Progenitor cell of endocrine pancreas (in vitro differentiated cells): ENCODE results near the gene CISD1. TPM values are rescaled to one million over a fixed set of nuclear protein-coding genes. Genes with fewer than 3 reads are reported as not detected.

ENCODE experiments used
- DNase-seq: peaks from one replicate; pipeline ENCODE4 v3.0.0; 2021; ENCODE audit warnings: low spot score; ENCODE audit not compliant: unreplicated experiment
- H3K27ac Mint-ChIP-seq: 2 replicates; pipeline ENCODE4 v1.8.0; 2021; ENCODE audit warnings: mild to moderate bottlenecking, moderate library complexity, mixed read lengths
- H3K27me3 Mint-ChIP-seq: 2 replicates; pipeline ENCODE4 v1.8.0; 2021; ENCODE audit warnings: mixed read lengths
- H3K36me3 Mint-ChIP-seq: 2 replicates; pipeline ENCODE4 v1.8.0; 2022; ENCODE audit warnings: mixed read lengths; ENCODE audit not compliant: insufficient read depth
- H3K4me1 Mint-ChIP-seq: 2 replicates; pipeline ENCODE4 v1.8.0; 2021; ENCODE audit warnings: low read depth, mixed read lengths
- H3K4me3 Mint-ChIP-seq: 2 replicates; pipeline ENCODE4 v1.8.0; 2021; ENCODE audit warnings: low read depth, mild to moderate bottlenecking, moderate library complexity, mixed read lengths
- H3K9me3 Mint-ChIP-seq: 2 replicates; pipeline ENCODE4 v1.8.0; 2021; ENCODE audit warnings: low read depth, mixed read lengths
- total RNA-seq: library from RNA; stranded (reverse); gene quantifications from 2 replicates; pipeline ENCODE4 v1.2.1, GENCODE V29; 2021
- TF ChIP-seq, protein P1 (sequence below): fragments of 200-600 bp; sonication (generic); IDR thresholded peaks from one replicate; pipeline ENCODE4 v1.5.0; 2021; ENCODE audit warnings: antibody characterized with exemption, mild to moderate bottlenecking; ENCODE audit not compliant: unreplicated experiment

The CISD1 gene
- total RNA-seq, 1 donor from 2014 or later: 31.7 TPM

DNA sequence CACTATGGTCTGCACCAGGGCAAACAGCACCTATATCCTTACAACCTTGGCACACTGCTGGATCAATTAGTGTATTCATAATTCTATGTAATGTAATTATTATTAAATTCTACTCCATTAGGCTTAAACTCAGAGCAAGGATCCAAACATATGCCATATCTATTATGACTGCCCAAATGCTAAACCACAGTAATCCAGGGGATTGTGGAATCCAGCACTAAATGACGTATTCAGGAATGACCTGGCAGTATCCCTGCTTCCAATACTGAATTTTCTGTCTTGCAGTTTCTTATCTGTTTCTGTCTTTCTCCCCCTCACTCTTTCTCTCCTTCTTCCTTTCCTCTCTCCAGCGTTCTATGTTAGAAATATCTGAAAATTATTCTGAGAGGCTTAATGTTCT, 49.4 kb downstream of the CISD1 start:
- H3K36me3 Mint-ChIP-seq: no peaks in the 10 kb centered on the region
- no peaks in the 10 kb centered on the region for H3K27me3 Mint-ChIP-seq
- no peak overlapping the region for H3K27ac Mint-ChIP-seq

DNA sequence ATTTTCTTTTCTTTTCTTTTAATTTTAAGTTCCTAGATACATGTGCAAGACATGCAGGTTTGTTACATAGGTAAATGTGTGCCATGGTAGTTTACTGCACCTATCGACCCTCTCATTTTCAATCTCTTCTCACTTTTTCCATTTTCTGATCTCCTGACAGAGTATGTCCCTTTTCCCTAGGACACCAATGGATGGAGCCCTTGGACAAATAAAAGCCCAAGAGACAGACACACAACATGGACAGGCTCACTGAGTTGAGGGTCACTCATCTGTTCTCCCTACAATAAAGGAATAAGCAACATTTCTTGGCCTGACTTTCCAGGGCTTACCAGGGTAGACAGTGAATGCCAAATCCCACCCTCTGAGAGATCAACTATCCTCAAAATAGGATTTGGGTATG, 50.6 kb downstream of the CISD1 start:
- Mint-ChIP-seq H3K9me3 (no peaks in the 10 kb centered on the region), H3K27ac (no peak overlapping the region), H3K4me1 (peaks cover 6% of the 10 kb centered on the region), H3K4me3 (no peak overlapping the region), H3K27me3 (no peaks in the 10 kb centered on the region), H3K36me3 (no peaks in the 10 kb centered on the region)
- no peak for DNase-seq
- TF ChIP-seq, protein P1, sequence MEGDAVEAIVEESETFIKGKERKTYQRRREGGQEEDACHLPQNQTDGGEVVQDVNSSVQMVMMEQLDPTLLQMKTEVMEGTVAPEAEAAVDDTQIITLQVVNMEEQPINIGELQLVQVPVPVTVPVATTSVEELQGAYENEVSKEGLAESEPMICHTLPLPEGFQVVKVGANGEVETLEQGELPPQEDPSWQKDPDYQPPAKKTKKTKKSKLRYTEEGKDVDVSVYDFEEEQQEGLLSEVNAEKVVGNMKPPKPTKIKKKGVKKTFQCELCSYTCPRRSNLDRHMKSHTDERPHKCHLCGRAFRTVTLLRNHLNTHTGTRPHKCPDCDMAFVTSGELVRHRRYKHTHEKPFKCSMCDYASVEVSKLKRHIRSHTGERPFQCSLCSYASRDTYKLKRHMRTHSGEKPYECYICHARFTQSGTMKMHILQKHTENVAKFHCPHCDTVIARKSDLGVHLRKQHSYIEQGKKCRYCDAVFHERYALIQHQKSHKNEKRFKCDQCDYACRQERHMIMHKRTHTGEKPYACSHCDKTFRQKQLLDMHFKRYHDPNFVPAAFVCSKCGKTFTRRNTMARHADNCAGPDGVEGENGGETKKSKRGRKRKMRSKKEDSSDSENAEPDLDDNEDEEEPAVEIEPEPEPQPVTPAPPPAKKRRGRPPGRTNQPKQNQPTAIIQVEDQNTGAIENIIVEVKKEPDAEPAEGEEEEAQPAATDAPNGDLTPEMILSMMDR: no peak

More for the DNA sequence above, 49.4 kb downstream of the CISD1 start:
- TF ChIP-seq, protein P1: no peak
- peaks cover 6% of the 10 kb centered on the region for H3K4me1 Mint-ChIP-seq
- no peaks in the 10 kb centered on the region for H3K9me3 Mint-ChIP-seq
- DNase-seq: no peak
- H3K4me3 Mint-ChIP-seq: no peak overlapping the region

DNA sequence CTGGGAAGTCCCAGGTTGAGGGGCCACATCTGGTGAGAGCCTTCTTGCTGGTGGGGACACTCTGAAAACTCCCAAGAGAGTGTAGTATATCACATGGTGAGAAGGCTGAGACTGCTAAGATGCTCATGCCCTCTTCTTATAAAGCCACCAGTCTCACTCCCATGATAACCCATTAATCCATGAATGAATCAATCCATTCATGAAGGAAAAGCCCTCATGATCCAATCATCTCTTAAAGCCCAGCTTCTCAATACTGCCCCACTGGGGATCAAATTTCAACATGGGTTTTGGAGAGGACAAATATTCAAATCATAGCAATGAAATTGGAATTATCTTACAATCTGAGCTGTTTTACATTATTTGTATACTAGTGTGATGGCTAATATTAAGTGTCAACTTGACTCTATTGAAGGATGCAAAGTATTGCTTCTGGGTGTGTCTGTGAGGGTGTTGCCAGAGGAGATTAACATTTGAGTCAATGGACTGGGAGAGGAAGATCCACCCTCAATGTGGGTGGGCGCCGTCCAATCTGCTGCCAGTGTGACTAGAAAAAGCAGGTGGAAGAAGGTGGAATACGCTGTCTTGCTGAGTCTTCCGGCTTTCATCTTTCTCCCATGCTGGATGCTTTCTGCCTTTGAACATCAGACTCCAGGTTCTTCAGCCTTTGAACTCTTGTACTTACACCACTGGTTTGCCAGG, 51.5 kb downstream of the CISD1 start:
- DNase-seq: no peak
- Mint-ChIP-seq H3K4me3 (no peak overlapping the region), H3K4me1 (peaks cover 5% of the 10 kb centered on the region), H3K9me3 (no peaks in the 10 kb centered on the region), H3K27me3 (no peaks in the 10 kb centered on the region), H3K36me3 (no peaks in the 10 kb centered on the region), H3K27ac (no peak overlapping the region)
- TF ChIP-seq, protein P1: no peak

DNA sequence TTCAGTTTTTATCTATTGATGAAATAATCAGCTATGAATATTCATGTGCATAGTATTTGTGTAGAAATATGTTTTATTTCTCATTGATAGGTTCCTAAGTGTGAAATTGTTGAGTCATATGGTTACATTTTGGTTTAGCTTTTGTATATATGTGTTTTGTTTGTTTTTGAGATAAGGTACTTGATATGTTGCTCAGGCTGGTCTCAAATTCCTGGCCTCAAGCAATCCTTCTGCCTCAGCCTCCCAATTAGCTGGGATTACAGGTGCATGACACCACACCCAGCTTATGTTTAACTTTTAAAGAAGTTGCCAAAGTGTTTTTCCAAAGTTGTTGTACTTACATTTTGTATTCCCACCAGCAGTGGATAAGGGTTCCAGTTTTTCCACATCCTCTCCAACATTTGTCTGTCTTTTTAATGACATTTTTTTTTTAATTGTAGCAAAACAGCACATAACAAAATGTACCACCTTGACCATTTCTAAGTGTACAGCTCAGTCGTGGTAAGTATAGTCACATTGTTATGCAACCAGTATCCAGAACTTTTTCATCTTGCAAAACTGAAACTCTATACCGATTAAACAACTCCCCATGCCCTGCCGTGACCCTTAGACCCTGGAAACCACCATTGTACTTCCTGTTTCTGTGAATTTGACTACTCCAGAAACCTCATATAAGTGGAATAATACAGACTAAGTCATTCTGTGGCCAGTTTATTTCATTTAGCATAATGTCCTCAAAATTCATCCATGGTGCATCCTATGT, 53.3 kb downstream of the CISD1 start:
- no peaks in the 10 kb centered on the region for H3K27me3 Mint-ChIP-seq
- H3K4me3 Mint-ChIP-seq: no peak overlapping the region
- H3K4me1 Mint-ChIP-seq: no peaks in the 10 kb centered on the region
- H3K36me3 Mint-ChIP-seq: no peaks in the 10 kb centered on the region
- no peak for DNase-seq
- H3K27ac Mint-ChIP-seq: no peak overlapping the region
- H3K9me3 Mint-ChIP-seq: no peaks in the 10 kb centered on the region
- TF ChIP-seq, protein P1: no peak

DNA sequence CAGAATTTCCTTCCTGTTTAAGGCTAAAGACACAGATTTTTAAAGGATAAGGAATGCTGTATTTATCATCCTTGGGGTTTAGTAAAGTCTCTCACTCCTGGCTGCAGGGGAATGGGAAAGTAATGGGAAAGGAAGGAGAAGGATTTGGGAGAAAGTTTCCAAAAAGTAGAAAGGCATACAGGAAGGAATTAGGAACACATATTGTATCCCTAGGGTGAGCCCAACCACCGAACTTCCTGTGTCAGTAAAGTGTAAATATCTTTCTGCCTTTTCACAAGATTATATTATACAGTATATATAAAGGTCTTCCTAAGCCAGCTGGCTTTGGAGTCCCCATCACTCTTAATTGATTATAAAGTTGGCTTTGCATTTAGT, 53.9 kb downstream of the CISD1 start:
- Mint-ChIP-seq H3K9me3 (no peaks in the 10 kb centered on the region), H3K27ac (no peak overlapping the region)
- no peak for DNase-seq

More for the DNA sequence above, 53.9 kb downstream of the CISD1 start:
- Mint-ChIP-seq H3K4me3 (no peak overlapping the region), H3K27me3 (no peaks in the 10 kb centered on the region), H3K36me3 (no peaks in the 10 kb centered on the region), H3K4me1 (no peaks in the 10 kb centered on the region)
- TF ChIP-seq, protein P1: no peak
